DND-41 (cell line): ENCODE measurements around the gene SLC13A3.

Source experiments
- CTCF ChIP-seq: IDR thresholded peaks from 2 replicates; pipeline ENCODE4 v1.5.1; 2012; ENCODE audit warnings: borderline replicate concordance, low read length, moderate library complexity, mild to moderate bottlenecking; ENCODE audit not compliant: poor library complexity, severe bottlenecking; ENCODE audit errors: extremely low read depth
- EZH2 ChIP-seq: IDR thresholded peaks from 3 replicates; pipeline ENCODE4 v1.6.1; 2012; ENCODE audit warnings: borderline replicate concordance, low read depth, mild to moderate bottlenecking, moderate library complexity, low read length, inconsistent platforms; ENCODE audit not compliant: severe bottlenecking

GRCh38 chr20:46519471-46520068, 131.7 kb downstream of the SLC13A3 start:
- TF ChIP-seq CTCF: no peak
- TF ChIP-seq EZH2: no peak
